Subcutaneous abdominal adipose tissue (tissue), 5 donors: ENCODE data around the gene ELF3.
"Not testable (repeated sequence)": the region's sequence is repeated elsewhere in the genome, so short reads cannot be mapped to it uniquely, and the experiment has no call there.

Source experiments
- H3K27ac ChIP-seq: one replicate; pipeline ENCODE4 v1.7.0; 2013; ENCODE audit warnings: low read depth, mild to moderate bottlenecking, inconsistent platforms, low read length, moderate library complexity
- H3K27me3 ChIP-seq, 5 donors: one replicate each; pipeline ENCODE4 v1.7.0; 2013; ENCODE audit warnings: low read length in 5 of 5, inconsistent platforms in 1 of 5; ENCODE audit not compliant: control insufficient read depth in 5 of 5, insufficient read depth in 4 of 5
- H3K36me3 ChIP-seq, 5 donors: one replicate each; pipeline ENCODE4 v1.7.0; 2013; ENCODE audit warnings: low read length in 5 of 5; ENCODE audit not compliant: control insufficient read depth in 5 of 5, insufficient read depth in 5 of 5
- H3K4me1 ChIP-seq, 5 donors: one replicate each; pipeline ENCODE4 v1.7.0; 2013; ENCODE audit warnings: low read length in 5 of 5, mild to moderate bottlenecking in 3 of 5, moderate library complexity in 1 of 5; ENCODE audit not compliant: control insufficient read depth in 5 of 5, insufficient read depth in 5 of 5
- H3K4me3 ChIP-seq, 5 donors: one replicate each; pipeline ENCODE4 v1.7.0; 2013; ENCODE audit warnings: low read length in 5 of 5, low read depth in 1 of 5
- H3K9ac ChIP-seq, 5 donors: one replicate each; pipeline ENCODE4 v1.7.0; 2013; ENCODE audit warnings: low read length in 5 of 5, mild to moderate bottlenecking in 4 of 5, moderate library complexity in 3 of 5
- H3K9me3 ChIP-seq, 5 donors: one replicate each; pipeline ENCODE4 v1.7.0; 2013; ENCODE audit warnings: low read length in 5 of 5; ENCODE audit not compliant: control insufficient read depth in 5 of 5
- donor health status: healthy.
- donor health status: healthy.
- donor health status: healthy.
- donor health status: healthy.
- donor health status: healthy.

ELF3 gene

GRCh38 chr1:202016811-202017748, 6.7 kb downstream of the ELF3 start:
- peaks cover 5 to 14% (median 9%) of the 10 kb centered on the region in 5 donors for H3K27me3 ChIP-seq
- no peak overlapping the region for H3K27ac ChIP-seq
- H3K4me1 ChIP-seq = no peaks in the 10 kb centered on the region
- H3K9ac ChIP-seq = no peak overlapping the region
- H3K4me3 ChIP-seq = no peak overlapping the region
- peaks cover 0 to 17% (median 2%) of the 10 kb centered on the region in 5 donors for H3K36me3 ChIP-seq
- H3K9me3 ChIP-seq = no peaks in the 10 kb centered on the region

- H3K4me3 ChIP-seq = no peak overlapping the region
- no peak overlapping the region for H3K27ac ChIP-seq
- H3K27me3 ChIP-seq = peaks cover 5 to 14% (median 9%) of the 10 kb centered on the region in 5 donors
- H3K4me1 ChIP-seq = no peaks in the 10 kb centered on the region
- H3K36me3 ChIP-seq = peaks cover 0 to 17% (median 2%) of the 10 kb centered on the region in 5 donors
- no peak overlapping the region for H3K9ac ChIP-seq
- H3K9me3 ChIP-seq = no peaks in the 10 kb centered on the region
Measured at GRCh38 chr1:202017749-202018467, 7.5 kb downstream of the ELF3 start.

DNA sequence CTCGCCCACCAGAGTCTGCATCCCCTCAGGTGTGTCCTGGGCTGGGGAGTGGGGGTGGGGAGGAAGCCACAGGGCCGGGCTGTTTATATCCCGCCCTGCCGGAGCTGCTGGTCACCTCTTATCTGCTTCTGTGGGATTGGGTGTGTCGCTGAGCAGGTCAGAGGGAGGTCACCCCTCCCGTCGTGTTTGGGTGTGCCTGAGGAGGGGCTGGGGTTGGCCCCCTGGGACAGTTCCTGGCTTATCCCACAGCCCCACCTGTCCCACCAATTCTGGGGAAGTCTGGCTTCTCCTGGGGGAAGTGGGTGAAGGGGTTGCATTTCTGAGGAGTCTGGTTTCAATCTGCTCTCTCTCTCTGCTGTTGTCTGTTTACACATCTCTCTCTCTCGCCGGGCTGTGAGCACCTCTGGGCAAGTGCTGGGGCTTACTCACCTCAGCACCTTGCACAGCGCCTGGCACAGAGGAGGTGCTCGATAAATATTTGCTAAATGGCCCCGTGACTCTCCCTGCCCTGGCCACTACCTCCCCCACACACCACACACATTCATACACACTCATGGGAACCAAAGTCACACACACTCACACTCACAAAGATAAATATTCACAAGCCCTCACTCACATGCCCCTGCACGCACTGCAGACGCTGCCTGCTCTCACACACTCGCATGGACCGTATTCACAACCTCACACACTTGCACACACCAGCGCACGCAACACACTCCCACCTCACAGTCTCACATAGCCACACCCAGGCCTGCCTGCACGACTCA, 8.3 kb downstream of the ELF3 start:
- no peak overlapping the region for H3K4me3 ChIP-seq

DNA sequence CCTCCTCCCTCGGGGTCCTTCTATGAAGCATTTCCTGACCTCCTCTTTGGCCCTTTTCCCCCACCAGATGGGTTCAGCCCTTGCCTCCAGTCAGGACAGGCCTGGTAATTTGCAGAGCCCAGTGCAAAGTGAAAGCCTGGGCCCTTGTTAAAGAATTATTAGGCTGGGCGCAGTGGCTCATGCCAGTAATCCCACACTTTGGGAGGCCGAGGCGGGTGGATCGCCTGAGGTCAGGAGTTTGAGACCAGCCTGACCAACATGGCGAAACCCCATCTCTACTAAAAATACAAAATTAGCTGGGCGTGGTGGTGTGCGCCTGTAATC, 8.8 kb downstream of the ELF3 start:
- not testable (repeated sequence) for H3K9ac ChIP-seq

More for the DNA sequence above, 8.3 kb downstream of the ELF3 start:
- no peaks in the 10 kb centered on the region for H3K9me3 ChIP-seq
- no peak overlapping the region for H3K27ac ChIP-seq
- H3K36me3 ChIP-seq = peaks cover 0 to 16% (median 2%) of the 10 kb centered on the region in 5 donors
- peaks cover 5 to 14% (median 10%) of the 10 kb centered on the region in 5 donors for H3K27me3 ChIP-seq
- H3K9ac ChIP-seq = no peak overlapping the region
- H3K4me1 ChIP-seq = no peaks in the 10 kb centered on the region

GRCh38 chr1:202023001-202023433, 12.6 kb downstream of the ELF3 start:
- Histone ChIP-seq H3K27ac (no peak overlapping the region), H3K4me1 (no peaks in the 10 kb centered on the region), H3K9ac (no peak overlapping the region), H3K4me3 (no peak overlapping the region), H3K27me3 (peaks cover 3 to 10% (median 5%) of the 10 kb centered on the region in 5 donors), H3K9me3 (no peaks in the 10 kb centered on the region), H3K36me3 (no peaks in the 10 kb centered on the region)

More for the DNA sequence above, 8.8 kb downstream of the ELF3 start:
- peaks cover 5 to 14% (median 10%) of the 10 kb centered on the region in 5 donors for H3K27me3 ChIP-seq
- peaks cover 0 to 11% (median 0%) of the 10 kb centered on the region in 5 donors for H3K36me3 ChIP-seq
- H3K4me3 ChIP-seq, H3K4me1 ChIP-seq, H3K27ac ChIP-seq, H3K9me3 ChIP-seq: not testable (repeated sequence)

- no peak overlapping the region for H3K27ac ChIP-seq
Measured at GRCh38 chr1:202029171-202029665, 18.8 kb downstream of the ELF3 start.

GRCh38 chr1:202029727-202030126, 19.3 kb downstream of the ELF3 start:
- Histone ChIP-seq H3K9ac (no peak overlapping the region), H3K27ac (no peak overlapping the region), H3K9me3 (no peaks in the 10 kb centered on the region), H3K36me3 (no peaks in the 10 kb centered on the region), H3K4me1 (peaks cover 0 to 6% (median 4%) of the 10 kb centered on the region in 5 donors), H3K27me3 (no peaks in the 10 kb centered on the region), H3K4me3 (no peak overlapping the region)

More at GRCh38 chr1:202029171-202029665, 18.8 kb downstream of the ELF3 start:
- no peaks in the 10 kb centered on the region for H3K36me3 ChIP-seq
- no peaks in the 10 kb centered on the region for H3K27me3 ChIP-seq
- H3K4me1 ChIP-seq = peaks cover 0 to 2% (median under 1%) of the 10 kb centered on the region in 5 donors
- no peak overlapping the region for H3K9ac ChIP-seq
- H3K9me3 ChIP-seq = no peaks in the 10 kb centered on the region
- H3K4me3 ChIP-seq = no peak overlapping the region

DNA sequence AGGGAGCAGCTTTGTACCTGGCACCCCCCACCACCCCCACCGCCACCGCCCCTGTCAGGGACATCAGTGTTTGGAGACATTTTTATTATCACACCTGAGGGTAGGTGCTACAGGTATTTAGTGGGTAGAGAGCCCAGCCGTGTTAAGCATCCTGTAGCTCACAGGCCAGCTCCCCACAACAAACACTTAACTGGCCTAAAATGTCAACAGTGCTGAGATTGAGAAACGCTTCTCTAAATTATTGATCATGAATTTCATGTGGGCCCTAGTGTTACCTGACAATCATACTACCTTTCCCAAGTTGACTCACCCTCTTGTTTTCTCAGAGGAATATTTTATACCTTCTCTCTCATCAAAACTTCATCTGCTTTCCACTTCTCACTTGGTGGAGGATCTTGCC, 21.4 kb downstream of the ELF3 start:
- Histone ChIP-seq H3K9ac (no peak overlapping the region), H3K9me3 (no peaks in the 10 kb centered on the region), H3K27ac (no peak overlapping the region), H3K27me3 (no peaks in the 10 kb centered on the region), H3K4me3 (no peak overlapping the region), H3K4me1 (peaks cover 0 to 13% (median 9%) of the 10 kb centered on the region in 5 donors), H3K36me3 (no peaks in the 10 kb centered on the region)

- no peak overlapping the region for H3K27ac ChIP-seq
- H3K4me1 ChIP-seq = peaks cover 0 to 13% (median 9%) of the 10 kb centered on the region in 5 donors
- H3K9ac ChIP-seq = peak overlapping the region in 1 of 5 donors; percentile 67
- no peaks in the 10 kb centered on the region for H3K9me3 ChIP-seq
- H3K4me3 ChIP-seq = peak overlapping the region in 3 of 5 donors; percentile 32 to 64 (median 35)
- H3K36me3 ChIP-seq = no peaks in the 10 kb centered on the region
- no peaks in the 10 kb centered on the region for H3K27me3 ChIP-seq
Measured at GRCh38 chr1:202034149-202034682, 23.8 kb downstream of the ELF3 start.
